ENCODE measurements around the gene TTC23.

- TF ChIP-seq CTCF (conservative IDR thresholded peaks at IDR 0.05; ENCODE audit: low read depth, low read length) (no peak), EZH2 (IDR thresholded peaks at IDR 0.05; ENCODE audit: borderline replicate concordance, low read depth, low read length, poor library complexity, severe bottlenecking) (no peak)
These were observed 67.8 kb downstream of the TTC23 start for GRCh38 chr15:99181545-99181971.
